ENCODE results near the gene LRP1.

LRP1 gene

GRCh38 chr12:57143454-57143853 lies 15.2 kb downstream of the LRP1 start:
- DNase-seq (ENCODE audit: low spot score), result no peak
- TF ChIP-seq CTCF (IDR thresholded peaks at IDR 0.05; ENCODE audit: extremely low read depth, insufficient read depth, missing control alignments), result no peak
- in situ Hi-C loops (cut with MboI; ENCODE audit: low pct_unique_long_range_greater_than_20kb, low sequenced_read_pairs, unreplicated experiment), result no loop called here

- in situ Hi-C loops (cut with MboI; ENCODE audit: low pct_unique_long_range_greater_than_20kb, low sequenced_read_pairs, unreplicated experiment), result no loop called here
- TF ChIP-seq CTCF (IDR thresholded peaks at IDR 0.05; ENCODE audit: extremely low read depth, insufficient read depth, missing control alignments), result no peak
- no peak for DNase-seq (ENCODE audit: low spot score)
Measured at GRCh38 chr12:57145460-57146059, 17.3 kb downstream of the LRP1 start.

- TF ChIP-seq CTCF (IDR thresholded peaks at IDR 0.05; ENCODE audit: extremely low read depth, insufficient read depth, missing control alignments), result no peak
- in situ Hi-C loops (cut with MboI; ENCODE audit: low pct_unique_long_range_greater_than_20kb, low sequenced_read_pairs, unreplicated experiment), result no loop called here
- no peak for DNase-seq (ENCODE audit: low spot score)
Measured at GRCh38 chr12:57146092-57146491, 17.8 kb downstream of the LRP1 start.

- in situ Hi-C loops (cut with MboI; ENCODE audit: low pct_unique_long_range_greater_than_20kb, low sequenced_read_pairs, unreplicated experiment), result no loop called here
- no peak for TF ChIP-seq CTCF (IDR thresholded peaks at IDR 0.05; ENCODE audit: extremely low read depth, insufficient read depth, missing control alignments)
- DNase-seq (ENCODE audit: low spot score), result no peak
Measured at GRCh38 chr12:57146961-57147944, 19.0 kb downstream of the LRP1 start, which contains the start of gene LRP1-AS. Gene LRP1-AS (minus strand): TSS chr12:57147619.

- DNase-seq (ENCODE audit: low spot score), result no peak
- TF ChIP-seq CTCF (IDR thresholded peaks at IDR 0.05; ENCODE audit: extremely low read depth, insufficient read depth, missing control alignments), result no peak
- in situ Hi-C loops (cut with MboI; ENCODE audit: low pct_unique_long_range_greater_than_20kb, low sequenced_read_pairs, unreplicated experiment), result no loop called here
Measured at GRCh38 chr12:57148469-57149244, 20.4 kb downstream of the LRP1 start.

GRCh38 chr12:57149245-57149900 lies 21.1 kb downstream of the LRP1 start:
- no peak for TF ChIP-seq CTCF (IDR thresholded peaks at IDR 0.05; ENCODE audit: extremely low read depth, insufficient read depth, missing control alignments)
- DNase-seq (ENCODE audit: low spot score), result no peak
- in situ Hi-C loops (cut with MboI; ENCODE audit: low pct_unique_long_range_greater_than_20kb, low sequenced_read_pairs, unreplicated experiment), result no loop called here

Measured in GM13977 (cell line).